HL-60/S4 treated with retinoic acid at 250 ng/mL for 4 days and 3 days (cell line): ENCODE results near the gene BMP10.
"Not testable (repeated sequence)": the region's sequence is repeated elsewhere in the genome, so short reads cannot be mapped to it uniquely, and the experiment has no call there.

ENCODE experiments used
- in situ Hi-C: fragments of 300-500 bp; cut with MboI; formaldehyde crosslinking; loops from 2 replicates; pipeline ENCODE4 v1.7.0; 2022; ENCODE audit warnings: low sequenced_read_pairs

The BMP10 gene

DNA sequence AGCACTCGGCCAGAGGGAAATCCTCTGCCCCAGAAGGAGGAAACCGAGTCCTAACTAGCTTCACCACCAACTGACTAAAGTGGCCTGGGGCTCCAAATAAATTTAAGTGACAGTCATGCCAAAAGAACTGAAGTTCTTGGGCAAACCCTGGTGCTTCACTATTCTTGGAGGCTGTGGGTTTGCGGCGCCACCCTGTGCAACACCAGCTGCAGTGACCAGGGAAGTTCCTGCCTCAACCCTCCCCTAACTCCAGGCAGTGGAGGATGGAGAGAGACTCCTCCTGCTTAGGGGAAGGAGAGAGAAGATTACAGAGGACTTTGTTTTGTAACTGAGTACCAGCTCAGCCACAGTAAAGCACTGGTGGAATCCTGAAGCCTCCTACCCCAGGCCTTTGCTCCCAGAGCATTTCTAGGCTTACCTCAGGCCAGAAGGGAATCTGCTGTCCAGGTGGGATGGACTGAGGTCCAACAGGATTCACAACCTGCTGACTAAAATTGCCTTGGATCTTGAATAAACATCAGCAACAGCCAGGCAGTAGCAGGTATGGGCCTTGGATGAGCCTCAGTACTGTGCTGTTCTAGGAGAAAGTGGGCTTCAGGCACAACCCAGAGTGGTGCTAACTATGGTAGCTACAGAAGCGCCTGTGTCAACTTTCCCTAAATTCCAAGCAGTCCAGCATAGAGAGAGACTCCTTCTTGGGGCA lies 29.4 kb upstream of the BMP10 start:
- in situ Hi-C loops: loop anchor here (25.0 kb wide), 1 partner anchor 163 kb away; the partner anchor contains the start of gene ARHGAP25

DNA sequence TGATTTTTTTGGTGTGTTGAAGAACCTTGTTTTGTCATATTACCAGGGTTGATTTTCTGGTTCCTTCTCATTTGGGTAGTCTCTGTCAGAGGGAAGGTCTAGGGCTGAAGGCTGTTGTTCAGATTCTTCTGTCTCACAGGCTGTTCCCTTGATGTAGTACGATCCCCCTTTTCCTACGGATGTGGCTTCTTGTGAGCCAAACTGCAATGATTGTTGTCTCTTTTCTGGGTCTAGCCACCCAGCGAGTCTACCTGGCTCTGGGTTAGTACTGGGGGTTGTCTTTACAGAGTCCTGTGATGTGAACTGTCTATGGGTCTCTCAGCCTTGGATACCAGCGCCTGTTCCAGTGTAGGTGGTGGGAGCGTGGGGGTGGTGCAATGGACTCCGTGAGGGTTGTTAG lies 24.8 kb upstream of the BMP10 start:
- in situ Hi-C loops: not testable (repeated sequence)

DNA sequence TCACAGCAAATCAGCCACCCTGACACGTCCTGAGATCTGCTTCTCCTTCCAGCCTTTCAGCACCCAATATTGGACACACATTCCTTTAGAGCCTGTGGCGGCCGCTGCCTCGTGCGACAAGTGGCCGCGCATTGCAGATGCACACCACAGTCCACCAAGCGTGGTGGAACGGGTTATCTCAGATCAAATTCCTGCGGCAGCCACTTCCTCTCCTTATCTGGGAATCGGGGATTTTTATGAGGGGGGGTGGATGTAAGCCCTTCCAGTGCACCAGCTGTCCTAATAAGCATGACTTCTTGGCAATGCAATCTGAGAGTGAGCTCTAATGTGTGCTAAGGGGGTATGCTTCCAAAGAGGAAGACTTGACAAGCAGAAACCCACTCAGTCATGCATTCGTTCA lies 18.3 kb upstream of the BMP10 start:
- in situ Hi-C loops: no loop called here

DNA sequence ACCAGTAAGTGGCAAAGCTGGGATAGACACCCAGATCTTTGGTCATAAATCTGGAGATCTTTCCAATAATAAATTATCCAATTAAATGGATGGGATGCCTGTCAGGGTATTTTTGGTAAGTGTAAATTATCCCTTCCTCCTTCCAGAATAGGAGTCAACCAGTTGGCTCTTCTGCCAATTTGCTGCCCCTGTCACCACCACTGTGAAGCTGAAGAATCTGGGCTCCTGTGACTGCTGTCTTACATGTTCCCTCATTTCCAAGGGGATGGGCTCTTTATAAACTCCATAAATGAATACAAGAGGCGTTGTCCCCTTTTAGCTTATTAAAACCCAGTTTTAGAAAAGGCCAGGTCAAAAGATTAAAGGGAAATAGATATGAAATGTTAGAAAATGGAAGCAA lies 17.8 kb upstream of the BMP10 start:
- in situ Hi-C loops: no loop called here

DNA sequence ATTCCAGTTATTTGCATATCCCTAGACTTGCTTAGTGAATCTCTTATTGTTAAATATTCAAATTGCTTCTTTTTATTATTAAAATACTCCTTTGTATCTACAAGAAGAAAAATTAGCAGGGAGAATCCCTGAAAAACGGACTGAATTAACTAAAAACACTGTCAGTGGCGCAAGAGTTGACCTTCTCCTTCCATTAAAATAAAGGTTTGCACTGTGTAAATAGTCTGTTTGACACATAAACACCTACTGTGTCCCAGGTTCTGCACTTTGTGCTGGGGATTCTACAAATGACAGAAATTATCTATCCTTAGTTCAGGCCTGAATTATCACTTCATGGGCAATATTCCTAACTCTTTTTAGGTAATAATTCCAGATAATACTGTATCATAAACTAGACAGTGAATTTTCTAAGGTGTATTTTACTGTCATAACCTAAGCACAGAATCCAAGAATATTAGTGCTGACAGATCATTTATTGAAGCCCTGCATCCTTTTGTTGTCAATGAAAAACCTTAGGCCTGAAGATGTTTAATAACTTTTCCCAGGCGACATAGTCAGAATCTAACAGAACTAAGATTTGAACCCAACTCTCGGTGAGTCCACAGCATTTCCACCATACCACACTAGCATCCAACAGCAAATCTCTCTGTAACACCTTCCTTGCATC lies 17.0 kb upstream of the BMP10 start:
- in situ Hi-C loops: no loop called here

DNA sequence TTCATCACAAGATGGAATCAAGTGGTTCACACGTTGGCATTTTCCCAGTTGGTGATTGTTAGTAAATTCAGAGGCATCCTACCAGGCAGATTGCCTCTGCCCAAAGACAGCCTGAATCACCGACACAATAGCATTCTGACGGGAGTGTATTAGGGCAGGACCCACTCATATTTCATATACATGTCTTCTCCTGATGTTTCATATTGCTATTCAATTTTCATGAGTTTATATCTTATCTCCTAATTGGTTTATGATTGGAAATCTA lies 14.5 kb upstream of the BMP10 start:
- in situ Hi-C loops: no loop called here

DNA sequence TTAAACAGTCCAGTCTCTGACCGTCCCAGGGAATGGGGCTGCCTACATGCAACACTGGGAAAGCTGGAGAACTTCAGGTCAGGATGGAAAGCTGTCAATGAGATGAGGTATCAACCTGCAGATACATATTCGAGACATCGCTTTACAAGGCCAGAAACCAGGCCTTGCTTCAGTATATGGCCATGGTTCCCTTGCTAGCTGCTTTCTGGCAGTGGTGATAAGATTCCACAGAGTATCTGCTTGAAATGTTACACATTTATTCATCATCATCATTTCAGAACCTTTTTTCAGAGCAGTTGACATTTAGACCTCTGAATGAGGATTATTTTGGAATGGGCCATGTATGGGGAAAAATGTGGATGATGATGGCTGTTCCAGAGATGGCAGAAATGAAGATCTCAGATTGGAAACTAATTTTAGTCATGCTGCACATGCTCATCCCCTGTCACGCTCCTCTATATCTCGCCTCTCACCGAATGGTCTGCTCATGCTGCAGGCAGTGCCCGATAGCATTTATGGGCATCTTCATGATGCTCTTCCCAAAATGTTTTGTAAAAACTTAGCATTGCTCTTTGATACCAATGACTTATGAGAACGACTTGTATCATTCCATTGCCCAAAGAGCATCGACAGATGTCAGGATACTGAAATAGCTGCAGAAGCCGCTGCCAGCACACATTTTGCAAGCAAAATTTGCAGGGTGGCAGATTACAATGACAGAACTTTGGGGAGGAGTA lies 14.0 kb upstream of the BMP10 start:
- in situ Hi-C loops: no loop called here

DNA sequence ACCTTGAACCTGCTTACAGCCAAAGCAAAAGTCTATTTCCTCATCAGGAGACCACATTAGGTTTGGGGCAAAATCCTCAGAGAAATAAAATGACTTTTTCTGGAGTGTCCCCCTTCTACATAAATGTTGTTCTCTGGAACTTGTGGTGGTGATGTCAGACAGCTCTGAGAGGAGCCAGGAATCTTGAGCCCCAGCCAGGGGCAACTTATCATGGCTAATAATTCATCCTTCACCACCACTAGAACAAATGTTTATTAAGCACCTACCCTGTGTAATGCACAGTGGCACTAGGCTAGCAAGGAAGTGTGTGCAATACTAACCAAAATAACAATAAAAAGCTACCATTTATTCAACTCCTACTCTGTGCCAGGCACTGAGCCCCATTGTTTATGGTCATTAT lies 9.0 kb upstream of the BMP10 start:
- in situ Hi-C loops: no loop called here

DNA sequence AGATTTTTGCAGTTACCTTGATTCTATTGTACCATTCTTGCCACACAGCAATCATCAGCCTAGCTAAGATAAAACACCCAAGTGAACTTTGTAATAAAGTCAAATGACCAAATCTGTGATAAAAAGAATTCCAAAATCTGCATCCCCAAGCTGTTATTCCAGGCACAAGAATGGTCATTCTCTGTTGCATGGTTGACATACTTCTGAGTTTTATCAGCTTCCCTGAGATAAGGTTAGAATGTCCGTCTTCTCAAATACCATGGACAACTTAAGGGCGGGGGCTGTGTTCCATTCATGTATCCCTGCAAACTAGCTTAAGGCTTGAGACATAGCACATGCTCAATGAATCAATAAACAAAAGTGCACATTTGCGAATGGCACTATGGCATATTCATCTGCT lies 8.1 kb upstream of the BMP10 start:
- in situ Hi-C loops: no loop called here

DNA sequence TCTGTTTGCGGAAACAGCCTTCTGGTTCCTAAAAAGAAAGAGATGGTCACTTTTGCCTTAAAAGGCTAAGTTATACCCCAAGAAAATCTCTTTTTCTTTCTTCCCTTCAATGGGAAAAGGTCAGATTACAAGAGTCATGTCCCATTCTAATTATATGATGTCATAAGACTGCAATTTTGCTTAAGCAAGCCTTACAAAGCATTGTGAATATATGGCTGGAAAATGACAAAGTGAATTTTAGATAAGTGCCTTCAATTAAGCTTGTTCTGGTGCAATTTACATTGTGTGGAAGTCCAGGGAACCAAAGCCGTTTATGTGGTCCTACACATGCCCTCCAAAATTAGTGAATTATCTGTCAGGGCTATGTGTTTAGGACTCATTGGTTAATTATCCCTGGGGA lies 7.6 kb upstream of the BMP10 start:
- in situ Hi-C loops: no loop called here

DNA sequence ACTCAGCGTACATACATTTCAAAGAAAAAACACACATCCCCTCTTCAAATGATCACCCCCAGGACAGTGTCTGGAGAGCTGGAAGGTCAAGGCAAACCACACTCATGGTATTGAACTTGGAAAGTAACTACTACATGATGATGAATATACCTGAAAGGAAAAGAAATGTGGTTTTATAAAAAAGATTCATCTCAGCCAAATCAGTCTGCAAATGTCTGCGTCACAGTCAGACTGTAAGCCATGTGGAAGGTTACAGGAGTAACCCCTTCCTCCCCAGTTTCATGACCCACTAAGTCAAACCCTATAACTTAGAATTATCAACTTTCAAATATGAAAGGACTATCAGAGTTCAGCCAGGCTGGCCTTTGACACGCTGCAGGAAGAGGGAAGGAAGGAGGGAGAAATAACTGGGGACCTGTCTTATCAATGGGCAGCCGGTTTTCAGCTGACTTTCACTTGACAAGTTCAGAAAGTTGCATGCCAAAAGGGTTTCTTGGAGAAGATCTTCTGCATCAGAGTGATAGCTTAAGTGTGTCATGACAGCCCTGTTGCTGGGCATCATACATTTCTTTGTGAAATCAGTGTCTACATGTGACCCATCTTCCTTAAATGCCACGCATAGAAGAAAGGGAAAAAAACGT lies 7.0 kb upstream of the BMP10 start:
- in situ Hi-C loops: no loop called here

DNA sequence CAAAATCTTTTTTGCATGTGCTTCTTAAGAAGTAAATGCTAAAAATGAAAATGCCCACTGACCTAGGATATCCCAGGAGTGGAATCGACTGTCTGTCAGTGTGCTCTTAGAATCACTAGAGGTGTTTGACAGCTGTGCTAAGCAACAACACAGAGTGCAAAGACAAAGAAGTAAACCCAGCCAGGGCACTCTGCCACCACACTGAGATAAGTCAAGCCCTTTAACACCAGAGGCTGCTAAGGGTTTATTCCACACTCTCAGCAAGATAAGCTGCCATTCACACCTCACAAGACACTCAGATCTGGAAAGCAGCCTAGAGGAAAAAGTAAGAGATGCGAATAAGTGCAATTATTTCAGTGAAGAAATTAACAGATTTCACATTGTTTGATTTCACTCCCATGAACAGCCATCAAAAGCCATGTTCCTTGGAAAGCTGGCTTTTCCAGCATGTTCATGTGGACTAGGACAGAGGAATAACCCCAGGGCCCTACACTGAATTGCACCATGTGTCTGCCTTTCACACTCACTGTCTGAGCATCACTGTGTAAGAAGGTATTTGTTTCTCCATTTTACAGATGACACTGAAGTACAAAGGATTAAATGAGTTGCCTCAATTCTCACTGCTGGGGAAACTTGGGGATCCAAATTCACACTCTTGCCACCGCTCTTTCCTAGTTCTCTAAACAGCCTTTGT lies 6.0 kb upstream of the BMP10 start:
- in situ Hi-C loops: no loop called here

DNA sequence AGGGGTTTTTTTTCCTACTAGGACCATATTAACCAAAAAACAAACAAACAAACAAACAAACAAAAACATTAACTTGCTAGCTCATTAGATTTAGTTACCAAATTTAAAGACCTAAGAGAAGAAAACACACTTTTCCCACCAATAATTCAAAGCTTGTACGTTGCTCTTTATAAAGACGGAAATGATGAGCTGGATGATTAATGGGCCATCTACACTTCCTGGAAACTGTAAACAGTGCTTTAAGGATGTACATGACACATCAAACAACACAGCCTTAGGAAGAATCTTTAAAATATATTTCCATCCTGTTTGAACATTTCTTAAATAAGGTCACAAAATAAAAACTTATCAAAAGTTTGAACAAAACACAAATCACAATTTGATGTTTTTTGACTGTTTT lies 982 bp downstream of the BMP10 start:
- in situ Hi-C loops: no loop called here

DNA sequence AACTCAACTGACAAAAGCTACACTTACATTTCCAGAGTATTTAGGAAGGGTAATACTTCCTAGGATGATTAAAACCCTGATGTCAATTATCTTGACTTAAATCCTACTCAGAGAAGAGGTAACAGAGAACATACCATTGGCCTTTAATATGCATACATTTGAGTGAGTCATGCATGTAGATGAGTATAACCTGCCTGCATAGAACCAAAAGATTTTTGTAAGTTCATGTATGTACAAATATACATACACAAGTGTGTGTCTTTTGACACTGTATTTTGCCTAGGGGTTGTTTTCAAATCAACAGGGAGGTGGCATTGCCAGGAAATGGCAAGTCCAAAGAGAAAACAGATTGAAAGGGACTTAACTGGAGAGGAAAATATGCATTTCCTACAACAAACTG lies 6.1 kb downstream of the BMP10 start:
- in situ Hi-C loops: no loop called here

DNA sequence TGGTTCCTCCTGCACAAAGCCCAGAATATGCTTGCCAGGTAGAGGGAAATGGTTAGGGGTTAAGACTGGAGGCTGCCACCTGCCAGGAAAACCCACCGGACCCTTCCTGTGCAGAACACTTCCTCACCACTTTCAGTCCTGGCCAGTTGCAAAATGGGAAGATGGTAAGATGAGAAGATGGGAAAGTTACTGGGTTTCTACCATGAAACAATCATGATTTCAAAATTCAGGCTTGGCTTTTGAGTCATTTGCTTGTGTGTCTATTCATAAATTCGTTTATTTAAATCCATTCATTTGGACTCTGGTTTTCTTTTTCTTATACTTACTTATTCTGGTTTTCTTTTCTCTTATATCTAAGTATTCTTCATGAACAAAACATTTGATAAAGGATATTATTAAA lies 7.2 kb downstream of the BMP10 start:
- in situ Hi-C loops: no loop called here

DNA sequence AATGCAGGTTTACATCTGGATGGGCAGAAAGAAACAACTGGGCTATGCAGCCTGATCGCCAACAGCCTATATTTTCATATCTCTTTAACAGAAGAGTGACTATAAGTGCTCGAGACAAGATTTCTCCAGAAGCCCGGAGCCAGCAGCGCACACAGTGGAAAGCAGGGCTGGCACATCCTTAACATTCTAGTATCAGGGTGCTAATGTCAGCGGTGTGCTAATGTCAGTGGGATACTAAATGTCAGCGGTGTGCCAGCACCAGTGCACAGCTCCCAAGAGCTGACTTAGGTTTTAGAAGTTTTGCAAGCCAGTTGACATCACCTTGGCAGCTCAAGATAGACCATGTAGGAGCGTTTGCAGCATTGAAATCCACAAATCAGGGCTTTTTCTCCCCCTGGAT lies 8.3 kb downstream of the BMP10 start:
- in situ Hi-C loops: no loop called here

DNA sequence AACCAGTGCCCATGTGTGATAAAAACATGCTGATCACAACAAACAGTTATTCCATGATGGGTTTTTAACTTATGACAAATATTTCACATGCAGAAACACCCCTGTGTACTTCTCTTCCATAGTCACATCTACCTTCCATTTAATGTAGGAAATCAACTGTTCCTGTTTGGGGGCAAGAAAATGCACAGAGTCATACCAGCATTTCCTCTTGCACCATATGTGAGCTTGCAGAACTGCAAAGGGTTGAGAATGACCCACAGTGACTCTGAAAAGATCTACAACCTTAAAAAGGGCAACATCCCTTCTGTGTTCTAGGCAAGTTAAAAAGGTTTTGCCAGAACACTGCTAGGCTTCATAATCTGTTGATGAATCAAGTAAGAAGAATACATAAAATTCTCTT lies 9.9 kb downstream of the BMP10 start:
- in situ Hi-C loops: no loop called here

DNA sequence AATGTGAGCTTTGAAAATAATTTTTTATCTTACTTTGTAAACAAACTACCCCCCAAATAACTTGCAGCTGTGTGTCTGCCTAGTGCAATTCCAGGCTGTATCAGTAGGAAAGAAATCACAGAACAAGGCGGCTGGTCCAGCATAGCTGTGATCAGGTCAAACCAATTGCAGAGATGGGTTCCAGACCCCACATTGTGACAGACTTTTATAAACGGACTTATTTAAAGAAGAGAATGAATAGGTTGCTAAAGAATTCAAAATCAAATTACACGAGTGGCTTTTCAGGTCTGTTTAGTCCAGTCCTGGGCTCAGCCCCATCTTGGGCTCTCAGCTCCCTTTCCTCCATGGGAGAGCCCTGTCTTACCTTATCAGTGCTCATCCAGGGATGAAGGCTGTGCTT lies 11.1 kb downstream of the BMP10 start:
- in situ Hi-C loops: no loop called here

DNA sequence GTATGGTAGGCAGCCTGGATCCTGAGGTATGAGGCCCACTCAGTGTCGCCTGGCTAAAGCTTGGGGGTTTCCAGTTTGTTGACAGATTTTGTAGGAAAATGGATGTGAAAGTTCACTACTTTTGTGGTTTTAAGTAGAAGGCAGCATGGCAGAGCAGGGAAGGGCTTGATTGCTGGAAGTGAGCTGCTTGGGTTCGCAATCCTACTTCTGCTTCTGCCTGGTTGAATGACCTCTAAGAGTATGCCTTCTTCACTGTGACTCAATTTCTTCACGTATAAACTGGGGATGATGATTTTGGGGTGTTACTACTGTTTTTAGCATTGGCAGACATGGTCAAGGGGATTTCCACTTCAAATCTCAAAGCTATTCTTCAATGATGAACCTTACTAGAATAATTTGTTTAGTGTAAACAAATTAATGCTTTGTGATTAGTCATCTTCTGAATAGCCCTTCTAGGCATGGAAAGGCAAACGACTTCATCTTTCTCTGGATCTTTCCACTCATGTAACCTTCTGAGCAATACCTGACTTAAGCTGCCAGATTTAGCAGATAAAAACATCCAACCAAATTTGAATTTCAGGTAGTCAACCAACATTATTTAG lies 13.2 kb downstream of the BMP10 start:
- in situ Hi-C loops: no loop called here

DNA sequence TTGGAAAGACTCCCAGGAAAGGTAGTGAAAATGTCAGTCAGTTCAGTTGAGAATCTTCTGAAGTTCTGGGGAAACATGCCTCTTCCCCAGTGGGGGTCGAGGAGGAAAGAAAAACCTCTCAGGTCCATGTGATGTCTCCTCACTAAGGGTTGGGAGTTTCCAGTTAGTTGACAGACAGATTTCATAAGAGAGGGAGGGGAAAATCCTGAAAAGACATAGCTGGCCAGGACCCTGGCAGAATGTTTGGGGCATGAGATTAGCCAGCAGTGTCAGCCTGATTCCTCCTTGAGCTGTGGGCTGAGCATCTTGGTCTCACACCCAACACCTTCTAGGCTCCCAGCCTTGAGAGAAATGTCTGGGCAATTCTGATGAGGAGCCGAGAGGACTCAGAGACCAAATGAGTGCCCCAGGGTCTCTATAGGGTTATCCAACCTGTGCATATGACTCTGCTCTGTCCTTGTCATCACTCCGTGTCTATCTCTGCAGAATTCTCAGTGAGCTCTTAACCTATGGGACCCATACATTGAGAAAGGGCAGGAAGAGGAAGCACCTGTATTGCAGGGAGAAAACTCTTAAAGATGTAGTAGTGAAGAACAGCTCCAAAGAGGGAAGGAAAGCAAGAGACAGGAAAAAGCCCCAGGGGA lies 13.9 kb downstream of the BMP10 start:
- in situ Hi-C loops: no loop called here
